Measurements from ENCODE around the gene TRIM33. TPM values are rescaled to one million over a fixed set of nuclear protein-coding genes. Genes with fewer than 3 reads are reported as not detected.

The TRIM33 gene
- 56.6 TPM for total RNA-seq
- 10 to 100 TPM; 27.7 to 34.7 (median 30.7) TPM for polyA plus RNA-seq

DNA sequence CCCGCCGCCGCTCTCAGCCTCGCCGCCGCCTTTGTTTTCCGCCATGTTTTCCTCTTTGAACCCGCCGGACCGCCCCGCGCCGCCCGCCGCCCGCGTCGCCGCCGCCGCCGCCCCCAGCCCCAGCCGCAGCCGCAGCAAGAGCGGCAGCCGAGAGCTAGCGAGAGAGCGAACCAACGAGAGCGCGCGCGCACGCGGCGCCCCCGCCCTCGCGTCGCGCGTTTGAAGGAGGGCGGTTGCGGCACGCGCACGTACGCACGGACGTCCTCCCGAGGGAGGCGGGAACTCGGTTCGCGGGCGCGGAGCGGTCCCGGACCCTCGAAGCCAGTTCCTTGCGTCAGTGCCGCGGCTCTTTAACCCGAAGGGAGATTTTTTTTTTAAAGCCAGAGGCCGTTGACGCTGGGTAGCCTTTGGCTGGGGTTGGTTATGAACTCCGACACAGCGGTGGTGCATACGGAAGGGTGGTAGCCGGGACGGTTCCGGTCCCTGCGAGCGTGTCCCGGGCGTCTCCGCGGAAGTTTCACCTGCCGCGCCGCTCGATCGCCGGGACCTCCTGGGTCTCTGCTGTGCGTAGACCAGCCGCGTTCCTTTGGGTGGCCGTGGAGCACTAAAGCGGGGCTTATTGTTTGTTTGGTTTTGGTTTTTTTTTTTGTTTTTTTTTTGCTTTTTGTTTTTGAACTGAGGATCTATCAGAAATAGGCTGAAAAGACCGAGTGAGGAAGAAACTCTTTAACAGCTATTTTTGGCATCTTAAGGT is at the start of gene TRIM33:
Gene TRIM33 (minus strand): TSS at position 172 of the 754 bp plus-strand sequence. CDS start 127 bp downstream, at position 45.
- Mint-ChIP-seq H3K9me3 (no peaks in the 10 kb centered on the region), H3K27me3 (peaks cover 7% of the 10 kb centered on the region), H3K4me3 (peak within 1 kb of the TSS; percentile 95 to 100 (median 98)), H3K4me1 (peaks cover 25 to 56% (median 47%) of the 10 kb centered on the region in 4 donors), H3K27ac (peak within 1 kb of the TSS; percentile 99), H3K36me3 (peaks cover 9% of the 10 kb centered on the region)
- ATAC-seq (ENCODE audit: low read depth in 2 of 2) = peak; percentile 80 to 84
- Histone ChIP-seq H3K27me3 (ENCODE audit: control insufficient read depth, insufficient read depth, low read length) (no peaks in the 10 kb centered on the region), H3K4me1 (ENCODE audit: control insufficient read depth, insufficient read depth, low read length, poor library complexity, severe bottlenecking) (peaks cover 45% of the 10 kb centered on the region), H3K4me3 (ENCODE audit: low read depth, low read length) (peak within 1 kb of the TSS; percentile 89), H3K27ac (ENCODE audit: insufficient read depth, low read length, poor library complexity, severe bottlenecking) (peak within 1 kb of the TSS; percentile 99), H3K36me3 (ENCODE audit: control insufficient read depth, insufficient read depth, low read length) (peaks cover 5% of the 10 kb centered on the region), H3K9me3 (ENCODE audit: control insufficient read depth in 2 of 2, low read length in 2 of 2) (no peaks in the 10 kb centered on the region)
- peak; percentile 87 to 97 (median 93) for DNase-seq

DNA sequence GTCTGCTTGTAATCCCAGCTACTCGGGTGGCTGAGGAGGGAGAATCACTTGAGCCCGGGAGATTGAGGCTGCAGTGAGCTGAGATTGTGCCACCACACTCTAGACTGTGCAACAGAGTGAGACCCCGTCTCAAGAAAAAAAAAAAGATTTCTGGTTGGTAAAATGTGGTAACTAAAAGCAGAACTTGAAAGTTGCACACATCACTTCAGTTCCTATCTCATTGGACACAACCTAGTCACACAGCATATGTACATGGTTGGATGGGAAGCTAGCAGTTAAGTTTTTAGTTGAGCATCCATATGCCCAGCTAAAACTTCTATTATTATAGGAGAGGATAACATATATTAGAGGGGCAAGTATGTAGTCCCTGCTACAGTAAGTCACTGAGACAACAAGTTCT is 48.4 kb upstream of the TRIM33 start:
- H3K27me3 ChIP-seq (ENCODE audit: control insufficient read depth, insufficient read depth, low read length) = no peaks in the 10 kb centered on the region
- H3K4me3 Mint-ChIP-seq = no peak overlapping the region
- H3K9me3 Mint-ChIP-seq = peaks cover 0 to 2% (median 0%) of the 10 kb centered on the region in 7 donors
- no peak for DNase-seq
- H3K36me3 ChIP-seq (ENCODE audit: control insufficient read depth, insufficient read depth, low read length) = no peaks in the 10 kb centered on the region
- H3K9me3 ChIP-seq (ENCODE audit: control insufficient read depth in 2 of 2, low read length in 2 of 2) = no peaks in the 10 kb centered on the region
- ATAC-seq (ENCODE audit: low read depth in 2 of 2) = no peak
- no peaks in the 10 kb centered on the region for H3K4me1 ChIP-seq (ENCODE audit: control insufficient read depth, insufficient read depth, low read length, poor library complexity, severe bottlenecking)
- no peaks in the 10 kb centered on the region for H3K36me3 Mint-ChIP-seq
- H3K27ac ChIP-seq (ENCODE audit: insufficient read depth, low read length, poor library complexity, severe bottlenecking) = no peak overlapping the region
- H3K4me1 Mint-ChIP-seq = peaks cover 0 to 5% (median under 1%) of the 10 kb centered on the region in 4 donors
- H3K27me3 Mint-ChIP-seq = no peaks in the 10 kb centered on the region
- H3K27ac Mint-ChIP-seq = no peak overlapping the region
- no peak overlapping the region for H3K4me3 ChIP-seq (ENCODE audit: low read depth, low read length)

GRCh38 chr1:114558544-114558943 is 47.5 kb upstream of the TRIM33 start:
- Histone ChIP-seq H3K27ac (ENCODE audit: insufficient read depth, low read length, poor library complexity, severe bottlenecking) (no peak overlapping the region), H3K9me3 (ENCODE audit: control insufficient read depth in 2 of 2, low read length in 2 of 2) (no peaks in the 10 kb centered on the region), H3K4me1 (ENCODE audit: control insufficient read depth, insufficient read depth, low read length, poor library complexity, severe bottlenecking) (no peaks in the 10 kb centered on the region), H3K4me3 (ENCODE audit: low read depth, low read length) (no peak overlapping the region), H3K27me3 (ENCODE audit: control insufficient read depth, insufficient read depth, low read length) (no peaks in the 10 kb centered on the region), H3K36me3 (ENCODE audit: control insufficient read depth, insufficient read depth, low read length) (no peaks in the 10 kb centered on the region)
- no peaks in the 10 kb centered on the region for H3K27me3 Mint-ChIP-seq
- ATAC-seq (ENCODE audit: low read depth in 2 of 2) (peak in 1 of 2 donors; percentile 44), DNase-seq (peak in 2 of 3 donors; percentile 29 to 46)
- no peak overlapping the region for H3K4me3 Mint-ChIP-seq
- H3K4me1 Mint-ChIP-seq = peaks cover 0 to 5% (median under 1%) of the 10 kb centered on the region in 4 donors
- no peaks in the 10 kb centered on the region for H3K36me3 Mint-ChIP-seq
- H3K27ac Mint-ChIP-seq = no peak overlapping the region
- H3K9me3 Mint-ChIP-seq = peaks cover 0 to 2% (median 0%) of the 10 kb centered on the region in 7 donors

- Mint-ChIP-seq H3K27ac (no peak overlapping the region), H3K36me3 (no peaks in the 10 kb centered on the region), H3K27me3 (peaks cover 4% of the 10 kb centered on the region), H3K4me3 (no peak overlapping the region), H3K4me1 (peaks cover 0 to 5% (median 0%) of the 10 kb centered on the region in 4 donors), H3K9me3 (no peaks in the 10 kb centered on the region)
- Histone ChIP-seq H3K27me3 (ENCODE audit: control insufficient read depth, insufficient read depth, low read length) (no peaks in the 10 kb centered on the region), H3K27ac (ENCODE audit: insufficient read depth, low read length, poor library complexity, severe bottlenecking) (no peak overlapping the region), H3K36me3 (ENCODE audit: control insufficient read depth, insufficient read depth, low read length) (no peaks in the 10 kb centered on the region), H3K4me3 (ENCODE audit: low read depth, low read length) (no peak overlapping the region), H3K9me3 (ENCODE audit: control insufficient read depth in 2 of 2, low read length in 2 of 2) (no peaks in the 10 kb centered on the region), H3K4me1 (ENCODE audit: control insufficient read depth, insufficient read depth, low read length, poor library complexity, severe bottlenecking) (no peaks in the 10 kb centered on the region)
- DNase-seq = no peak
- no peak for ATAC-seq (ENCODE audit: low read depth in 2 of 2)
Measured at GRCh38 chr1:114554577-114554976, 43.6 kb upstream of the TRIM33 start.

DNA sequence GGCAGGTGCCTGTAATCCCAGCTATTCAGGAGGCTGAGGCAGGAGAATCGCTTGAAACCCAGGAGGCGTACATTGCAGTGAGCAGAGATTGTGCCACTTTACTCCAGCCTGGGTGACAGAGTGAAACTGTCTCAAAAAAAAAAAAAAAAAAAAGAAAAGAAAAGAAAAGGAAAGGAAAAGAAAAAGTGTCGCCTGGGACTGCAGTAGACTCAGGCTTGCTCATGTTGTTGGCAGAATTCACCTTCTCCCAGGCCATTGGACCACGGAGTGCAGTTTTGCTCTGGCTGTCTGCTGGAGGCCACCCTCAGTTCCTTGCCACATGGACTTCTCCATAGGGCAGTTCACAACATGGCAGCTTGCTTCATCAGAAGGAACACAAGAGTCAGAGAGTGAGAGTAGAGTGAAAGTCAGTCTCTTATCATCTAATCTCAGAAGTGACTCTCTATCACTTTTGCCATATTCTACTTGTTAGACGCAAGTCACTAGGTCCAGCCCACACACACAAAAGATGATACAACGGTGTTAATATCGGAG is 41.2 kb upstream of the TRIM33 start:
- Histone ChIP-seq H3K27ac (ENCODE audit: insufficient read depth, low read length, poor library complexity, severe bottlenecking) (no peak overlapping the region), H3K4me1 (ENCODE audit: control insufficient read depth, insufficient read depth, low read length, poor library complexity, severe bottlenecking) (no peaks in the 10 kb centered on the region), H3K27me3 (ENCODE audit: control insufficient read depth, insufficient read depth, low read length) (no peaks in the 10 kb centered on the region), H3K36me3 (ENCODE audit: control insufficient read depth, insufficient read depth, low read length) (no peaks in the 10 kb centered on the region), H3K9me3 (ENCODE audit: control insufficient read depth in 2 of 2, low read length in 2 of 2) (no peaks in the 10 kb centered on the region), H3K4me3 (ENCODE audit: low read depth, low read length) (no peak overlapping the region)
- Mint-ChIP-seq H3K4me3 (no peak overlapping the region), H3K36me3 (no peaks in the 10 kb centered on the region), H3K4me1 (no peaks in the 10 kb centered on the region), H3K27ac (no peak overlapping the region), H3K9me3 (no peaks in the 10 kb centered on the region), H3K27me3 (peaks cover 10% of the 10 kb centered on the region)
- ATAC-seq (ENCODE audit: low read depth in 2 of 2) (no peak), DNase-seq (no peak)

DNA sequence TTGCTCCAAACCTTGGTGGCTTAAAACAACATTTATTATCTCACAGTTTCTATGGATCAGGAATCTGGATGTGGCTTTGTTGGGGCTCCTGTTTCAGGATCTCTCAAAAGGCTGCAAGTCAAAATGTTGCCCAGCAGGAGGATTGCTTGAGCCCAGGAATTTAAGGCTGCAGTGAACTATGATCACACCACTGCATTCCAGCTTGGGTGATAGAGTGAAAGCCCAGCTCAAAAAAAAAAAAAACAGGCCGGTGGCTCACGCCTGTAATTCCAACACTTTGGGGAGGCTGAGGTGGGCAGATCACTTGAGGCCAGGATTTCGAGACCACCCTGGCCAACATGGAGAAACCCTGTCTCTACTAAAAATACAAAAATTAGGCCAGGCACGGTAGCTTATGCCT is 40.4 kb upstream of the TRIM33 start:
- Mint-ChIP-seq H3K36me3 (no peaks in the 10 kb centered on the region), H3K27me3 (peaks cover 10% of the 10 kb centered on the region), H3K4me3 (no peak overlapping the region), H3K27ac (no peak overlapping the region), H3K9me3 (no peaks in the 10 kb centered on the region), H3K4me1 (no peaks in the 10 kb centered on the region)
- Histone ChIP-seq H3K27ac (ENCODE audit: insufficient read depth, low read length, poor library complexity, severe bottlenecking) (no peak overlapping the region), H3K4me1 (ENCODE audit: control insufficient read depth, insufficient read depth, low read length, poor library complexity, severe bottlenecking) (no peaks in the 10 kb centered on the region), H3K4me3 (ENCODE audit: low read depth, low read length) (no peak overlapping the region), H3K27me3 (ENCODE audit: control insufficient read depth, insufficient read depth, low read length) (no peaks in the 10 kb centered on the region), H3K36me3 (ENCODE audit: control insufficient read depth, insufficient read depth, low read length) (no peaks in the 10 kb centered on the region), H3K9me3 (ENCODE audit: control insufficient read depth in 2 of 2, low read length in 2 of 2) (no peaks in the 10 kb centered on the region)
- ATAC-seq (ENCODE audit: low read depth in 2 of 2) (no peak), DNase-seq (no peak)

DNA sequence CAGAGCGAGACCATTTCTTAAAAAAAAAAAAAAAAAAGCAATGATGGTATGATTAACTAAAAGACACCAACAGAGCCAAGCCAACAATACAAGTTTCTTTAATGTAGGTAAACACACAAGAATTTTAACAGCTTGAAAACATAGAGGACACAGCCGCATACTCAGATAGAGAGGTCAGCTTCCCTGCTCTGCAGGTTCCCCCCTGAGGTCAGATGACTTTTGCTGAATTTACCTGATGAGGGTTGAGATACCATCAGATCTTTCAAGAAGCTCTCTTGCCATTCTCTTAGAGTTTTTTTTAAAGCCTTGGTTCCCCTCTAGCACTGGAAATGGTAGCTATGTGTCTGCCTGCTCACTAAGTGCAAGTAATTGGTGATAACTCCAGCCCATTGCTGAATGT is 39.3 kb upstream of the TRIM33 start:
- Mint-ChIP-seq H3K4me3 (no peak overlapping the region), H3K27ac (no peak overlapping the region), H3K4me1 (no peaks in the 10 kb centered on the region), H3K9me3 (no peaks in the 10 kb centered on the region), H3K36me3 (no peaks in the 10 kb centered on the region), H3K27me3 (peaks cover 13% of the 10 kb centered on the region)
- Histone ChIP-seq H3K36me3 (ENCODE audit: control insufficient read depth, insufficient read depth, low read length) (no peaks in the 10 kb centered on the region), H3K4me3 (ENCODE audit: low read depth, low read length) (no peak overlapping the region), H3K27me3 (ENCODE audit: control insufficient read depth, insufficient read depth, low read length) (no peaks in the 10 kb centered on the region), H3K4me1 (ENCODE audit: control insufficient read depth, insufficient read depth, low read length, poor library complexity, severe bottlenecking) (no peaks in the 10 kb centered on the region), H3K27ac (ENCODE audit: insufficient read depth, low read length, poor library complexity, severe bottlenecking) (no peak overlapping the region), H3K9me3 (ENCODE audit: control insufficient read depth in 2 of 2, low read length in 2 of 2) (no peaks in the 10 kb centered on the region)
- DNase-seq (no peak), ATAC-seq (ENCODE audit: low read depth in 2 of 2) (no peak)

- no peak for DNase-seq
- Mint-ChIP-seq H3K4me1 (no peaks in the 10 kb centered on the region), H3K27me3 (peaks cover 25% of the 10 kb centered on the region), H3K36me3 (no peaks in the 10 kb centered on the region), H3K9me3 (no peaks in the 10 kb centered on the region), H3K27ac (peak overlapping the region in 1 of 3 donors; percentile 54), H3K4me3 (no peak overlapping the region)
- H3K9me3 ChIP-seq (ENCODE audit: control insufficient read depth in 2 of 2, low read length in 2 of 2) = no peaks in the 10 kb centered on the region
- H3K4me3 ChIP-seq (ENCODE audit: low read depth, low read length) = no peak overlapping the region
- no peak overlapping the region for H3K27ac ChIP-seq (ENCODE audit: insufficient read depth, low read length, poor library complexity, severe bottlenecking)
- no peaks in the 10 kb centered on the region for H3K27me3 ChIP-seq (ENCODE audit: control insufficient read depth, insufficient read depth, low read length)
- no peak for ATAC-seq (ENCODE audit: low read depth in 2 of 2)
- H3K36me3 ChIP-seq (ENCODE audit: control insufficient read depth, insufficient read depth, low read length) = no peaks in the 10 kb centered on the region
- no peaks in the 10 kb centered on the region for H3K4me1 ChIP-seq (ENCODE audit: control insufficient read depth, insufficient read depth, low read length, poor library complexity, severe bottlenecking)
Measured at GRCh38 chr1:114549137-114549536, 38.1 kb upstream of the TRIM33 start.

All from CD4-positive, CD25-positive, alpha-beta regulatory T cell (primary cell).